Right cardiac atrium (tissue), 5 donors: ENCODE measurements around the gene HSPG2. TPM values are rescaled to one million over a fixed set of nuclear protein-coding genes. Genes with fewer than 3 reads are reported as not detected.
"Not testable (repeated sequence)": the region's sequence is repeated elsewhere in the genome, so short reads cannot be mapped to it uniquely, and the experiment has no call there.

Experiments
- ATAC-seq, 2 donors: fragments of 200-7000 bp; cut with Tn5 transposase; one replicate each; pipeline versions ENCODE4 v1.8.0 to v1.9.1; 2020; ENCODE audit warnings: moderate library complexity in 2 of 2, mild to moderate bottlenecking in 1 of 2
- DNase-seq, 3 donors: peaks; one replicate each; pipeline ENCODE4 v3.0.0-alpha.2; 2020
- H3K27ac ChIP-seq: one replicate; pipeline ENCODE4 v1.5.1; 2013; ENCODE audit warnings: mild to moderate bottlenecking, low read length, control low read depth, moderate library complexity
- H3K27me3 ChIP-seq: one replicate; pipeline ENCODE4 v1.6.1; 2013; ENCODE audit not compliant: control insufficient read depth, insufficient read depth
- H3K4me1 ChIP-seq: one replicate; pipeline ENCODE4 v1.6.1; 2013; ENCODE audit warnings: low read length; ENCODE audit not compliant: control insufficient read depth, insufficient read depth
- H3K4me3 ChIP-seq: one replicate; pipeline ENCODE4 v1.5.1; 2013; ENCODE audit warnings: low read length, control low read depth
- H3K9me3 ChIP-seq: one replicate; pipeline ENCODE4 v1.6.1; 2013; ENCODE audit warnings: low read length; ENCODE audit not compliant: control insufficient read depth
- WGBS: extraction: QIAGEN DNeasy Blood & Tissue Kit; methylation state at CpG from one replicate; pipeline ENCODE4 v1.1.7; 2013; 5-methylcytosine and 5-hydroxymethylcytosine counted together
- intact Hi-C, 4 donors: fragments of 100-400 bp; cut with DNase I; formaldehyde crosslinking; loops; one replicate each; pipeline versions ENCODE4 v1.11.0 to v1.14.0; 2022 to 2023
- long read RNA-seq, 4 donors: library from polyadenylated mRNA; unstranded; transcript quantifications; one replicate each; pipeline ENCODE4 v2.0.0, GENCODE V29; 2020 to 2021
- polyA plus RNA-seq: library from polyadenylated mRNA; stranded (reverse); fragments of 200-250 nt; gene quantifications from one replicate; pipeline ENCODE4 v1.2.3, GENCODE V29; 2013
- total RNA-seq, 4 donors: library from RNA; stranded (reverse); fragmentation: NEBNext Ultra II Directional; extraction: Animal tissue kit (Norgen Biotek cat#: 25700); gene quantifications; one replicate each; pipeline ENCODE4 v1.2.1, GENCODE V29; 2021
- donor health status: healthy with polysubstance abuse.
- donor health status: DM: no; HTN: yes; CAD: no.
- donor health status: DM: no; HTN: no; CAD: no.
- donor health status: DM: no; HTN: yes; CAD: no; lungs with severe emphysema.
- donor health status: DM: yes; HTN: yes; CAD: no.

The HSPG2 gene
- total RNA-seq: 100 to 1,000 TPM; 320 to 659 (median 492) TPM
- 257 TPM for polyA plus RNA-seq
- long read RNA-seq, donor 1, transcript HSPG2-211 (11 exons, 3,586 nt): major isoform, 45 of 614 reads
- long read RNA-seq, donor 1, partial matches to known transcripts: 405 of 614 reads
- long read RNA-seq, donor 1, other reads (novel, unspliced or antisense): 162 of 614 reads
- long read RNA-seq, donor 2, transcript HSPG2-211 (11 exons, 3,586 nt): major isoform, 5 of 98 reads
- long read RNA-seq, donor 2, partial matches to known transcripts: 49 of 98 reads
- long read RNA-seq, donor 2, other reads (novel, unspliced or antisense): 43 of 98 reads
- long read RNA-seq, donor 3, transcript HSPG2-211 (11 exons, 3,586 nt): major isoform, 9 of 275 reads
- long read RNA-seq, donor 3, partial matches to known transcripts: 155 of 275 reads
- long read RNA-seq, donor 3, other reads (novel, unspliced or antisense): 111 of 275 reads
- long read RNA-seq, donor 4, partial matches to known transcripts: 98 of 139 reads
- long read RNA-seq, donor 4, other reads (novel, unspliced or antisense): 36 of 139 reads

- Histone ChIP-seq H3K27ac (peak within 1 kb of the TSS; percentile 86), H3K27me3 (no peaks in the 10 kb centered on the region), H3K4me1 (peaks cover 25% of the 10 kb centered on the region), H3K4me3 (peak within 1 kb of the TSS; percentile 79), H3K9me3 (no peaks in the 10 kb centered on the region)
- intact Hi-C loops: loop anchor here in 1 of 4 donors (5.0 kb wide), 1 partner anchor 40 kb away; no protein-coding TSS in a partner anchor
- ATAC-seq: no peak
- under 1% methylated on average over 45 of the region's 52 CpGs for WGBS
- no peak for DNase-seq
These were observed at the start of gene HSPG2 for GRCh38 chr1:21937034-21937371. TSS of gene HSPG2 (minus strand) at chr1:21937310. CDS start at chr1:21937217, 93 bp downstream.

GRCh38 chr1:21986386-21986785 lies 49.3 kb upstream of the HSPG2 start:
- H3K4me1 ChIP-seq, H3K9me3 ChIP-seq, H3K27me3 ChIP-seq, H3K27ac ChIP-seq, ATAC-seq, intact Hi-C loops, H3K4me3 ChIP-seq: not testable (repeated sequence)
- 81% methylated on average over 10 of the region's 12 CpGs for WGBS
- peak in 1 of 3 donors; percentile 36 for DNase-seq

DNA sequence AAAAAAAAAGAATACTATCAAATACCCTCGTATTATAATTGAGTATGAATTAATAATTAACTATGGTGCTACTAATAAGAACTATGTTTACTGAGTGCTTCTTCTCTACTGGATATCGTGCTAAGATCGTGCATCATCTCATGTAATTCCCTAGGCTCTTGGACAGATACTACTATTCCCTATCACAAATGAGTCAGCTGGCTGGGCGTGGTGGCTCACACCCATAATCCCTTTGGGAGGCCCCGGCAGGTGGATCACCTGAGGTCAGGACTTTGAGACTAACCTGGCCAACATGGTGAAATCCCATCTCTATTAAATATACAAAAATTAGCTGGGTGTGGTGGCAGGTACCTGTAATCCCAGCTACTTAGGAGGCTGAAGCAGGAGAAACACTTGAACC lies 48.8 kb upstream of the HSPG2 start:
- H3K9me3 ChIP-seq, H3K4me3 ChIP-seq, ATAC-seq, intact Hi-C loops, H3K4me1 ChIP-seq, DNase-seq, H3K27ac ChIP-seq, H3K27me3 ChIP-seq: not testable (repeated sequence)
- 71% methylated on average over 5 of the region's 5 CpGs for WGBS

- H3K4me1 ChIP-seq, H3K4me3 ChIP-seq, H3K27ac ChIP-seq, H3K9me3 ChIP-seq, ATAC-seq, H3K27me3 ChIP-seq, intact Hi-C loops: not testable (repeated sequence)
- 58% methylated on average over 10 of the region's 15 CpGs for WGBS
- peak in 1 of 3 donors; percentile 6 for DNase-seq
These were observed 46.4 kb upstream of the HSPG2 start for GRCh38 chr1:21983539-21983938.

DNA sequence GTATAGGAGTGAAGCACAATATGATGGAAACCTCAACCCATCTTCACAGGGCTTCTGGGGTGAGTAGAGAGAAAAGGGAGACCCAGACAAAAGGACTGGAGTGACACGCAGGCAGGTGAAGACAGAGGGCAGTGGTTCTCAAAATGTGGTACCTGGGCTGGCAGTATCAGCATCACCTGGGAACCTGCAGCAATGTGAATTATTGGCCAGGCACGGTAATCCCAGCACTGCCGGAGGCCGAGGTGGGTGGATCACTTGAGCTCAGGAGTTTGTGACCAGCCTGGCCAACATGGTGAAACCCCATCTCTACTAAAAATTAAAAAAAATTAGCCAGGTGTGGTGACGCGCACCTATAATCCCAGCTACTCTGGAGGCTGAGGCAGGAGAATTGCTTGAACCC lies 45.0 kb upstream of the HSPG2 start:
- WGBS: 86% methylated on average over 6 of the region's 6 CpGs
- H3K4me3 ChIP-seq, H3K4me1 ChIP-seq, H3K9me3 ChIP-seq, H3K27me3 ChIP-seq, intact Hi-C loops, ATAC-seq, H3K27ac ChIP-seq: not testable (repeated sequence)
- peak in 1 of 3 donors; percentile 16 for DNase-seq

DNA sequence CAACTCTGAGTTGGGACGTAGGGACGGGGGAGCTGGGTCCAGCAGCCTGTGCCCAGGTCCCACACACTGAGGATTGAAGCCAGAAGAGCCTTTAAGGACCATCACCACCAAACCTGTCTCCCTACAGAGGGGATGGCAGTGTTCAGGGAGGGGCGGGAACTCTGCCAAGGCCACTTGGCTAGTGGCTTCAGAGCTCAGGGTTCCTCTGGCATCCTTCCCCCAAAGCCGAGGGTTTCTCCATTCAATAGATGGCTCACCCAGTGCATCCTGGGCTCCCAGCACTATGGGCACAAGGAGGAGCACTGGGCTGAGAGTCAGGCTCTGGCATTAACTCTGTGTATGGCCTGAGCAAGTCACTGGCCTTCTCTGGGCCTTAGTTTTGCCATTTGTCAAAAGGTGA lies 44.1 kb upstream of the HSPG2 start:
- H3K9me3 ChIP-seq, H3K27ac ChIP-seq, ATAC-seq, H3K4me1 ChIP-seq, H3K27me3 ChIP-seq, H3K4me3 ChIP-seq, intact Hi-C loops: not testable (repeated sequence)
- DNase-seq: peak in 1 of 3 donors; percentile 46
- 74% methylated on average over 2 of the region's 4 CpGs for WGBS

DNA sequence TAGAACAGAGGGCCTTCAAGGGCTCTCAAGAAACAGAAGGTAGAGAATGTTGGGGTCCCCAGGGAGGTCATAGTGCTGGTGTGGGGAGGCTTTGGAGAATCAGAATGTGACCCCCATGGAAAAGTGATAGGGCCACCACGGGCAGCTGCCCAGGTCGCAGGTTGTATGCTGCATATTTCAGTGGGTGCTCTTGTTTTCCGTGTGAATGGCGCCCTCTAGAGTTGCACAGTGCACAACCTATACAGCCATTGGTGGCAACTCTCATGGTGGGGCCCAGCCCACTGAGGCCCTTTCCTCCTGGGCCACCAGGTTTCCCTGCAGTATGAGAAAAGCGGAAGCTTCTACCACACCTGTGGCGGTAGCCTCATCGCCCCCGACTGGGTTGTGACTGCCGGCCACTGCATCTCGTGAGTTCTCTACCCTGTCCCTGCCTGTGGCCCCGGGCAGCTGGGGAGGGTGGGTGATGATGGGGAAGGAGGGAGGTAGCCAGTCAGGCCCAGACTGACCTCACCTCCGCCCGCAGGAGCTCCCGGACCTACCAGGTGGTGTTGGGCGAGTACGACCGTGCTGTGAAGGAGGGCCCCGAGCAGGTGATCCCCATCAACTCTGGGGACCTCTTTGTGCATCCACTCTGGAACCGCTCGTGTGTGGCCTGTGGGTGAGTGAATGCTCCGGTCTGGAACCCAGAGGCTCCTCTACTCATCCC lies 43.6 kb upstream of the HSPG2 start:
- 66% methylated on average over 19 of the region's 21 CpGs for WGBS
- H3K4me3 ChIP-seq, intact Hi-C loops, H3K4me1 ChIP-seq, H3K9me3 ChIP-seq, H3K27me3 ChIP-seq, H3K27ac ChIP-seq: not testable (repeated sequence)
- DNase-seq (peak in 1 of 3 donors; percentile 55), ATAC-seq (peak; percentile 37 to 64)

GRCh38 chr1:21978209-21978608 lies 41.1 kb upstream of the HSPG2 start:
- not testable (repeated sequence) for ATAC-seq
- WGBS: 90% methylated on average over 11 of the region's 11 CpGs

GRCh38 chr1:21976703-21977239 lies 39.7 kb upstream of the HSPG2 start, which contains the start of gene CELA3B:
TSS of gene CELA3B (plus strand) at chr1:21977022. CDS start at chr1:21977040, 18 bp downstream.
- H3K27ac ChIP-seq, H3K4me1 ChIP-seq, ATAC-seq, H3K4me3 ChIP-seq, intact Hi-C loops, H3K27me3 ChIP-seq, H3K9me3 ChIP-seq: not testable (repeated sequence)
- peak in 1 of 3 donors; percentile 24 for DNase-seq
- WGBS: 85% methylated on average over 9 of the region's 9 CpGs

More at GRCh38 chr1:21978209-21978608, 41.1 kb upstream of the HSPG2 start:
- H3K9me3 ChIP-seq, H3K27me3 ChIP-seq, intact Hi-C loops, H3K4me3 ChIP-seq, H3K4me1 ChIP-seq, H3K27ac ChIP-seq: not testable (repeated sequence)
- DNase-seq: peak in 1 of 3 donors; percentile 6

- ATAC-seq, H3K4me3 ChIP-seq, intact Hi-C loops, H3K27ac ChIP-seq, H3K9me3 ChIP-seq, H3K27me3 ChIP-seq, H3K4me1 ChIP-seq: not testable (repeated sequence)
- DNase-seq: peak in 1 of 3 donors; percentile 10
- WGBS: 90% methylated on average over 9 of the region's 9 CpGs
These were observed 38.2 kb upstream of the HSPG2 start for GRCh38 chr1:21975296-21975695.

GRCh38 chr1:21974699-21975098 lies 37.6 kb upstream of the HSPG2 start:
- ATAC-seq (peak; percentile 90 to 94), DNase-seq (peak in 2 of 3 donors; percentile 62)
- intact Hi-C loops: not testable (repeated sequence)

More at GRCh38 chr1:21974699-21975098, 37.6 kb upstream of the HSPG2 start:
- peak overlapping the region; percentile 62 for H3K27ac ChIP-seq
- 38% methylated on average over 6 of the region's 6 CpGs for WGBS
- not testable (repeated sequence) for H3K9me3 ChIP-seq, H3K27me3 ChIP-seq, H3K4me3 ChIP-seq, H3K4me1 ChIP-seq
